Progenitor cell of endocrine pancreas (in vitro differentiated cells): Measurements from ENCODE around the gene MRPL34. TPM values are rescaled to one million over a fixed set of nuclear protein-coding genes. Genes with fewer than 3 reads are reported as not detected.

Experiments used
- DNase-seq: peaks from one replicate; pipeline ENCODE4 v3.0.0; 2021; ENCODE audit warnings: low spot score; ENCODE audit not compliant: unreplicated experiment
- H3K27ac Mint-ChIP-seq: 2 replicates; pipeline ENCODE4 v1.8.0; 2021; ENCODE audit warnings: mild to moderate bottlenecking, moderate library complexity, mixed read lengths
- H3K27me3 Mint-ChIP-seq: 2 replicates; pipeline ENCODE4 v1.8.0; 2021; ENCODE audit warnings: mixed read lengths
- H3K36me3 Mint-ChIP-seq: 2 replicates; pipeline ENCODE4 v1.8.0; 2022; ENCODE audit warnings: mixed read lengths; ENCODE audit not compliant: insufficient read depth
- H3K4me1 Mint-ChIP-seq: 2 replicates; pipeline ENCODE4 v1.8.0; 2021; ENCODE audit warnings: low read depth, mixed read lengths
- H3K4me3 Mint-ChIP-seq: 2 replicates; pipeline ENCODE4 v1.8.0; 2021; ENCODE audit warnings: low read depth, mild to moderate bottlenecking, moderate library complexity, mixed read lengths
- H3K9me3 Mint-ChIP-seq: 2 replicates; pipeline ENCODE4 v1.8.0; 2021; ENCODE audit warnings: low read depth, mixed read lengths
- total RNA-seq: library from RNA; stranded (reverse); gene quantifications from 2 replicates; pipeline ENCODE4 v1.2.1, GENCODE V29; 2021
- TF ChIP-seq, protein P1 (sequence below): fragments of 200-600 bp; sonication (generic); IDR thresholded peaks from one replicate; pipeline ENCODE4 v1.5.0; 2021; ENCODE audit warnings: antibody characterized with exemption, mild to moderate bottlenecking; ENCODE audit not compliant: unreplicated experiment

The MRPL34 gene
- total RNA-seq, 1 donor from 2014 or later = 54.4 TPM

DNA sequence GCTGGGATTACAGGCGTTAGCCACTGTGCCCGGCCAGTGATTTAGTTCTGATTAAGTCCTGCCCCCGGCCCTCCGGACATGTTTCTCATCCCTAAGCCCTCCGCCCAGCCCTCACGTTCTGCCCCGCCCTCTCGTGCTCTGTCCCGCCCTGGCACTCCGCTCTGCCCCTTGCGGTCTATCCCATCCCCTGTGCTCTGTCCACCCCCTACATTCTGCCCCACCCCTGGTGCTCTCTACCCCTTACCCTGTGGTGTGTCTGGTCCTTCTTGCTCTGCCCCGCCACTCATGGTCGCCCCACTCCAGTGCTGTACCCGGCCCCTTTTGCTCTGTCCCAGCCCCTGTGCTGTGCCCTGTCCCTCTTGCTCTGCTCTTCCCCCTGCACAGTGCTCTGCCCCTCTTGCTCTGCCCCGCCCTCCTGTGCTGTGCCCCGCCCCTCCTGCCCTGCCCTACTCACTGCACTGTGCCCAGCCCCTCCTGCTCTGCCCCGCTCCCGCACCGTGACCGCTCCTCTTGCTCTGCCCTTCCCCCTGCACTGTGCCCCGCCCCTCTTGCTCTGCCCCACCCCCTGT is 34.7 kb downstream of the MRPL34 start:
- H3K4me3 Mint-ChIP-seq = no peak overlapping the region
- H3K27me3 Mint-ChIP-seq = no peaks in the 10 kb centered on the region
- peaks cover 7% of the 10 kb centered on the region for H3K4me1 Mint-ChIP-seq
- TF ChIP-seq, protein P1, sequence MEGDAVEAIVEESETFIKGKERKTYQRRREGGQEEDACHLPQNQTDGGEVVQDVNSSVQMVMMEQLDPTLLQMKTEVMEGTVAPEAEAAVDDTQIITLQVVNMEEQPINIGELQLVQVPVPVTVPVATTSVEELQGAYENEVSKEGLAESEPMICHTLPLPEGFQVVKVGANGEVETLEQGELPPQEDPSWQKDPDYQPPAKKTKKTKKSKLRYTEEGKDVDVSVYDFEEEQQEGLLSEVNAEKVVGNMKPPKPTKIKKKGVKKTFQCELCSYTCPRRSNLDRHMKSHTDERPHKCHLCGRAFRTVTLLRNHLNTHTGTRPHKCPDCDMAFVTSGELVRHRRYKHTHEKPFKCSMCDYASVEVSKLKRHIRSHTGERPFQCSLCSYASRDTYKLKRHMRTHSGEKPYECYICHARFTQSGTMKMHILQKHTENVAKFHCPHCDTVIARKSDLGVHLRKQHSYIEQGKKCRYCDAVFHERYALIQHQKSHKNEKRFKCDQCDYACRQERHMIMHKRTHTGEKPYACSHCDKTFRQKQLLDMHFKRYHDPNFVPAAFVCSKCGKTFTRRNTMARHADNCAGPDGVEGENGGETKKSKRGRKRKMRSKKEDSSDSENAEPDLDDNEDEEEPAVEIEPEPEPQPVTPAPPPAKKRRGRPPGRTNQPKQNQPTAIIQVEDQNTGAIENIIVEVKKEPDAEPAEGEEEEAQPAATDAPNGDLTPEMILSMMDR = no peak
- no peak overlapping the region for H3K27ac Mint-ChIP-seq
- no peaks in the 10 kb centered on the region for H3K9me3 Mint-ChIP-seq
- DNase-seq = no peak
- H3K36me3 Mint-ChIP-seq = peaks cover 1% of the 10 kb centered on the region

DNA sequence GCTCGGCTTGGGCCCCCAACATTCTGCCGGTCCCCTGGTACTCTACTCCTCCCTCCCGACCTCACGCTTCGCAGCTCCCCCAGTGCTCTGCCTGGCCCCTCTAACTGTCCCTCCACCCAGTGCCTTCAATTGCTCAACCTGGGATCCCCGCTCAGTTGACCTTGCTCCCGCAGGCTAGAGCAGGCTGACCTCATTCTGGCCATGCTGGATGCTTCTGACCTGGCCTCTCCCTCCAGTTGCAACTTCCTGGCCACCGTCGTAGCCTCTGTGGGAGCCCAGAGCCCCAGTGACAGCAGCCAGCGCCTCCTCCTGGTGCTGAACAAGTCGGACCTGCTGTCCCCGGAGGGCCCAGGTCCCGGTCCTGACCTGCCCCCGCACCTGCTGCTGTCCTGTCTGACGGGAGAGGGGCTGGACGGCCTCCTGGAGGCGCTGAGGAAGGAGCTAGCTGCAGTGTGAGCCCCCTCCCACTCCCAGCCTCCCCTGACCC is 35.2 kb downstream of the MRPL34 start:
- DNase-seq = no peak
- no peak overlapping the region for H3K27ac Mint-ChIP-seq

DNA sequence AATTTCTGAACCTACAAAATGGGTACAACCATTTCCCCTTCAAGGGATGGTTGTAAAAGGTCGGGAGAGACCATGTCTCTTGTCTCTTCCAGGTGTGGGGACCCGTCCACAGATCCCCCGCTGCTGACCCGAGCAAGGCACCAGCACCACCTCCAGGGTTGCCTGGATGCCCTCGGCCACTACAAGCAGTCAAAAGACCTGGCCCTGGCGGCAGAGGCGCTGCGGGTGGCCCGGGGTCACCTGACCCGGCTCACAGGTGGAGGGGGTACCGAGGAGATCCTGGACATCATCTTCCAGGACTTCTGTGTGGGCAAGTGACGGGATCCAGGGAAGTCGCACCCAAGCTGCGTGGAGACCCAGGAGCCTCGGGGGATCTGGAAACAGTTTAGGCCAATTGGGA is 35.7 kb downstream of the MRPL34 start:
- Mint-ChIP-seq H3K4me1 (peaks cover 6% of the 10 kb centered on the region), H3K36me3 (peaks cover 1% of the 10 kb centered on the region), H3K9me3 (no peaks in the 10 kb centered on the region), H3K27me3 (no peaks in the 10 kb centered on the region), H3K27ac (no peak overlapping the region), H3K4me3 (no peak overlapping the region)
- TF ChIP-seq, protein P1 = no peak
- DNase-seq = no peak

More for the DNA sequence above, 35.2 kb downstream of the MRPL34 start:
- TF ChIP-seq, protein P1 = no peak
- Mint-ChIP-seq H3K4me1 (peaks cover 7% of the 10 kb centered on the region), H3K36me3 (peaks cover 1% of the 10 kb centered on the region), H3K9me3 (no peaks in the 10 kb centered on the region), H3K27me3 (no peaks in the 10 kb centered on the region), H3K4me3 (no peak overlapping the region)

DNA sequence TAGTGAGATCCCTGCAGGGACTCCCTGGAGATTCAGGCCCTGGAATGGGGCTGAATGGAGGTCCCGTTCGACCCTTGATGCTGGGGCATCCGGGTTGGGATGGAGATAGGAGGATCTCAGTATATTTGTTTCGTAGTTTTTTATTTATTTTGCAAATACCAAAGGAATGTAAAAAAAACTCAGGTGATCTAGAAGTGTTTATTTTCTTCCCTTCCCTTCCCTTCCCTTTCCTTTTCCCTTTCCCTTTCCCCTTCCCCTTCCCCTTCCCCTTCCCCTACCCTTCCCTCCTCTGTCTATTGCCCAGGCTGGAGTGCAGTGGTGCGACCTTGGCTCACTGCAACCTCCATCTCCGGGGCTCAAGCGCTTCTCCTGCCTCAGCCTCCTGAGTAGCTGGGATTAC is 36.2 kb downstream of the MRPL34 start:
- Mint-ChIP-seq H3K36me3 (peaks cover 1% of the 10 kb centered on the region), H3K4me1 (peaks cover 3% of the 10 kb centered on the region), H3K27ac (no peak overlapping the region), H3K27me3 (no peaks in the 10 kb centered on the region), H3K4me3 (no peak overlapping the region), H3K9me3 (no peaks in the 10 kb centered on the region)
- DNase-seq = no peak
- TF ChIP-seq, protein P1 = no peak

DNA sequence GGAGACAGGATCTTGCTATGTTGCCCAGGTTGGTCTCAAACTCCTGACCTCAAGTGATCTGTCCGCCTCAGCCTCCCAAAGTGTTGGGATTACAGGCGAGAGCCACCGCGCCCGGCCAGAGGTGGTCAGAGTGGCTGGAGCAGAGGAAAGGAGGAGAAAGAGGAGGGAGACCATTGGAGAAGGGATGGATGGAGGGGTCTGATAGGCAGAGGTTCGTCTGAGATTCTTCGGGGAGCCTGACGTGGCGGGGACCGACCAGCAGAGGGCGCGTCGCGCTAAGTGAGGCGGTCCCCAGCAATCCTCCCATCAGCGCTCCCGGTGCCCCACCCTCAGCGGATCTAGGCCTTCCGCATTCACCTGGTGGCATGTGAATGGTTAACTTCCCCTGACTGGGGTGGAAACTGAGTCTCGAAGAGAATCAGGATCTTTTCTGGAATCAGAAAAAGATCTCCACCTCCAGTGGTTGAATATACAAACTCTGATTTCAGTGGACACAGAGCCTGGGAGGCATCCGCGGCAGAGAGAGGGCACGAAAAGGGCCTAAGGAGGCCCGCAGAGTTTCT is 40.5 kb downstream of the MRPL34 start:
- TF ChIP-seq, protein P1 = peak; percentile 96
- Mint-ChIP-seq H3K36me3 (no peaks in the 10 kb centered on the region), H3K9me3 (no peaks in the 10 kb centered on the region), H3K4me1 (no peaks in the 10 kb centered on the region), H3K27me3 (peaks cover 14% of the 10 kb centered on the region), H3K4me3 (no peak overlapping the region), H3K27ac (no peak overlapping the region)
- peak; percentile 71 for DNase-seq
